K562 (cell line): ENCODE results near the gene ITPR1. TPM values are rescaled to one million over a fixed set of nuclear protein-coding genes. Genes with fewer than 3 reads are reported as not detected.

Source experiments
- ARNT ChIP-seq, 2 experiments: fragments of 450-650 bp; IDR thresholded peaks; 2 replicates each; pipeline ENCODE4 v1.6.1; 2016; ENCODE audit warnings: mild to moderate bottlenecking in 1 of 2
- CHAMP1 ChIP-seq: fragments of 450-650 bp; IDR thresholded peaks from 2 replicates; pipeline ENCODE4 v1.6.1; 2016; ENCODE audit warnings: mild to moderate bottlenecking
- CTCFL ChIP-seq: IDR thresholded peaks from 2 replicates; pipeline ENCODE4 v1.6.1; 2011; ENCODE audit warnings: borderline replicate concordance, low read depth, mild to moderate bottlenecking, moderate library complexity, low read length; ENCODE audit not compliant: insufficient read depth, poor library complexity, severe bottlenecking
- DMBX1 ChIP-seq: fragments of 250-450 bp; sonication (Bioruptor Pico); IDR thresholded peaks from 2 replicates; pipeline ENCODE4 v1.8.0; 2022; ENCODE audit warnings: inconsistent platforms, mild to moderate bottlenecking, moderate library complexity, borderline replicate concordance
- DNMT1 ChIP-seq: fragments of 450-650 bp; IDR thresholded peaks from 2 replicates; pipeline ENCODE4 v1.6.1; 2016; ENCODE audit warnings: antibody characterized with exemption, mild to moderate bottlenecking
- GABPB1 ChIP-seq: sonication (generic); formaldehyde crosslinking; IDR thresholded peaks from 2 replicates; pipeline ENCODE4 v1.8.0; 2022; ENCODE audit warnings: mild to moderate bottlenecking, missing genetic modification reagents
- GTF2B ChIP-seq: IDR thresholded peaks from 2 replicates; pipeline ENCODE4 v1.6.1; 2011; ENCODE audit not compliant: insufficient read length; ENCODE audit errors: extremely low read depth
- HDAC3 ChIP-seq: fragments of 450-650 bp; IDR thresholded peaks from 2 replicates; pipeline ENCODE4 v1.6.1; 2018; ENCODE audit warnings: borderline replicate concordance, mild to moderate bottlenecking, moderate library complexity; ENCODE audit not compliant: partially characterized antibody
- KLF13 ChIP-seq: fragments of 450-650 bp; IDR thresholded peaks from 2 replicates; pipeline ENCODE4 v1.6.1; 2016; ENCODE audit warnings: missing genetic modification characterization, low read depth, mild to moderate bottlenecking, missing compliant biosample characterization, moderate library complexity, borderline replicate concordance
- MECOM ChIP-seq: fragments of 250-450 bp; sonication (Bioruptor Pico); IDR thresholded peaks from 2 replicates; pipeline ENCODE4 v1.8.0; 2022; ENCODE audit warnings: inconsistent platforms
- MEF2A ChIP-seq: IDR thresholded peaks from 2 replicates; pipeline ENCODE4 v1.6.1; 2011; ENCODE audit warnings: low read depth, mild to moderate bottlenecking, low read length, moderate library complexity; ENCODE audit not compliant: control insufficient read depth
- NFATC3 ChIP-seq: fragments of 450-650 bp; IDR thresholded peaks from 2 replicates; pipeline ENCODE4 v1.6.1; 2017; ENCODE audit warnings: mild to moderate bottlenecking
- NUFIP1 ChIP-seq: fragments of 450-650 bp; IDR thresholded peaks from 2 replicates; pipeline ENCODE4 v1.6.1; 2018; ENCODE audit not compliant: partially characterized antibody
- PCBP2 ChIP-seq: fragments of 200-400 bp; formaldehyde crosslinking; IDR thresholded peaks from 2 replicates; pipeline ENCODE4 v1.6.1; 2018; ENCODE audit warnings: low read length, low read depth, mild to moderate bottlenecking, moderate library complexity; ENCODE audit not compliant: poor library complexity, severe bottlenecking
- PHF20 ChIP-seq: fragments of 450-650 bp; IDR thresholded peaks from 2 replicates; pipeline ENCODE4 v1.6.1; 2018; ENCODE audit not compliant: partially characterized antibody
- POLR2G ChIP-seq: fragments of 200-400 bp; formaldehyde crosslinking; IDR thresholded peaks from 2 replicates; pipeline ENCODE4 v1.6.1; 2017; ENCODE audit warnings: low read depth, mild to moderate bottlenecking, antibody characterized with exemption, low read length, moderate library complexity
- PTBP1 ChIP-seq: fragments of 200-400 bp; formaldehyde crosslinking; IDR thresholded peaks from 2 replicates; pipeline ENCODE4 v1.6.1; 2017; ENCODE audit warnings: low read depth, low read length
- RB1 ChIP-seq: fragments of 450-650 bp; IDR thresholded peaks from 2 replicates; pipeline ENCODE4 v1.6.1; 2017; ENCODE audit warnings: low read depth, mild to moderate bottlenecking
- RNF2 ChIP-seq: sonication (generic); IDR thresholded peaks from 2 replicates; pipeline ENCODE4 v1.6.1; 2016
- SMAD1 ChIP-seq: fragments of 150-350 bp; IDR thresholded peaks from 2 replicates; pipeline ENCODE4 v1.6.1; 2014; ENCODE audit warnings: low read length, low read depth; ENCODE audit not compliant: partially characterized antibody
- SMAD3 ChIP-seq: fragments of 450-650 bp; formaldehyde crosslinking; conservative IDR thresholded peaks from 2 replicates; pipeline ENCODE4 v1.4.0; 2020; ENCODE audit warnings: mild to moderate bottlenecking
- SREBF2 ChIP-seq: sonication (generic); formaldehyde crosslinking; IDR thresholded peaks from 2 replicates; pipeline ENCODE4 v1.4.0; 2020; ENCODE audit warnings: mild to moderate bottlenecking, missing genetic modification reagents
- SRSF1 ChIP-seq: fragments of 200-400 bp; formaldehyde crosslinking; IDR thresholded peaks from 2 replicates; pipeline ENCODE4 v1.6.1; 2017; ENCODE audit warnings: mild to moderate bottlenecking, low read depth, low read length, moderate library complexity
- ZNF12 ChIP-seq: sonication (generic); formaldehyde crosslinking; IDR thresholded peaks from 2 replicates; pipeline ENCODE4 v1.4.0; 2020; ENCODE audit warnings: mild to moderate bottlenecking, missing genetic modification reagents
- ZNF134 ChIP-seq: fragments of 250-450 bp; sonication (Bioruptor Pico); conservative IDR thresholded peaks from 2 replicates; pipeline ENCODE4 v1.4.0; 2020
- ZNF274 ChIP-seq: IDR thresholded peaks from 2 replicates; pipeline ENCODE4 v1.6.1; 2011; ENCODE audit warnings: low read depth, mild to moderate bottlenecking, low read length, moderate library complexity, borderline replicate concordance
- polyA plus RNA-seq, 8 experiments: library from polyadenylated mRNA; depleted of rRNA in 4 of 8; stranded (reverse) in 5 of 8; unstranded in 3 of 8; fragments of >200 nt; fragmentation: Nextera tagmentation in 2 of 8; fragmentation: Illumina TruSeq in 1 of 8; extraction: Ambion mirVana in 2 of 8; extraction: Trizol in 1 of 8; gene quantifications; 2 replicates each; pipeline versions ENCODE4 v1.2.1 to v1.2.3, GENCODE V29; 2011 to 2014; ENCODE audit warnings: inconsistent platforms in 1 of 8, missing spikeins in 1 of 8
- total RNA-seq, 7 experiments: library from RNA; depleted of rRNA in 6 of 7; stranded (reverse); fragments of >200 nt in 6 of 7; fragmentation: Illumina TruSeq in 2 of 7; extraction: Trizol in 2 of 7; gene quantifications; 2 replicates each; pipeline versions ENCODE4 v1.2.1 to v1.2.3, GENCODE V29; 2011 to 2021; ENCODE audit warnings: low replicate concordance in 1 of 7

ITPR1 gene
- total and polyA plus RNA-seq, 9 of the 15 experiments (the other 6 are each of a cell fraction or from before 2014, with no cell fraction given) = 22.4 to 40.0 (median 27.4) TPM

- TF ChIP-seq MEF2A (0 out of 2 replicates have a peak, but pooled peaks have one; percentile 3), SREBF2 (CRISPR knock-in tag) (no peak), CHAMP1 (no peak), PCBP2 (no peak), ZNF12 (no peak), NFATC3 (no peak), HDAC3 (peak; percentile 77), SMAD3 (CRISPR knock-in tag) (peak; percentile 78), ARNT (IDR thresholded peaks at IDR 0.05) (peak; percentile 79 to 80; a peak in 3 of 4 replicates), SMAD1 (peak; percentile 50), DMBX1 (CRISPR knock-in tag) (peak; percentile 72; the same call in 1 of the 2 replicates), DNMT1 (no peak), GTF2B (peak; percentile 43), ZNF274 (no peak), NUFIP1 (no peak), ZNF134 (no peak), GABPB1 (peak; percentile 76), CTCFL (no peak), RNF2 (peak; percentile 94), RB1 (0 out of 2 replicates have a peak, but pooled peaks have one; percentile 21), POLR2G (peak; percentile 58), MECOM (peak; percentile 51), KLF13 (tag) (no peak), SRSF1 (no peak), PHF20 (peak; percentile 34), PTBP1 (no peak)
These were observed 321.3 kb downstream of the ITPR1 start (continued) for GRCh38 chr3:4814305-4814903.
